ENCODE results near the gene UCP1. TPM values are rescaled to one million over a fixed set of nuclear protein-coding genes. Genes with fewer than 3 reads are reported as not detected.

The UCP1 gene
- total RNA-seq, 3 donors from 2014 or later = not detected

- no peak for TF ChIP-seq CTCF (IDR thresholded peaks at IDR 0.05)
Observed at GRCh38 chr4:140571620-140572019, 2.9 kb upstream of the UCP1 start.

GRCh38 chr4:140569307-140569638, 512 bp upstream of the UCP1 start:
- no peak for ATAC-seq
- Histone ChIP-seq H3K4me1 (ENCODE audit: low read depth) (peaks cover 11% of the 10 kb centered on the region), H3K36me3 (ENCODE audit: low read depth) (no peaks in the 10 kb centered on the region), H3K9me3 (peaks cover 6% of the 10 kb centered on the region), H3K4me3 (no peak overlapping the region)
- TF ChIP-seq CTCF (IDR thresholded peaks at IDR 0.05) = no peak
- intact Hi-C loops (cut with DNase I, micrococcal nuclease) = no loop called here
- DNase-seq = no peak

More at GRCh38 chr4:140571620-140572019, 2.9 kb upstream of the UCP1 start:
- DNase-seq (no peak), ATAC-seq (no peak)
- intact Hi-C loops (cut with DNase I, micrococcal nuclease) = no loop called here
- Histone ChIP-seq H3K4me3 (no peak overlapping the region), H3K36me3 (ENCODE audit: low read depth) (no peaks in the 10 kb centered on the region), H3K4me1 (ENCODE audit: low read depth) (peaks cover 11% of the 10 kb centered on the region), H3K9me3 (peaks cover 6% of the 10 kb centered on the region)

- TF ChIP-seq CTCF (IDR thresholded peaks at IDR 0.05) = no peak
- no peak overlapping the region for H3K4me3 ChIP-seq
Observed at GRCh38 chr4:140559696-140560095, 9.1 kb downstream of the UCP1 start.

GRCh38 chr4:140557831-140558435, 10.8 kb downstream of the UCP1 start:
- no peaks in the 10 kb centered on the region for H3K9me3 ChIP-seq
- H3K4me3 ChIP-seq = no peak overlapping the region
- no peaks in the 10 kb centered on the region for H3K36me3 ChIP-seq (ENCODE audit: low read depth)
- intact Hi-C loops (cut with DNase I, micrococcal nuclease) = no loop called here
- DNase-seq (no peak), ATAC-seq (no peak)
- TF ChIP-seq CTCF (IDR thresholded peaks at IDR 0.05) = no peak
- H3K4me1 ChIP-seq (ENCODE audit: low read depth) = no peaks in the 10 kb centered on the region

More at GRCh38 chr4:140559696-140560095, 9.1 kb downstream of the UCP1 start:
- no peak for ATAC-seq
- Histone ChIP-seq H3K9me3 (no peaks in the 10 kb centered on the region), H3K36me3 (ENCODE audit: low read depth) (no peaks in the 10 kb centered on the region), H3K4me1 (ENCODE audit: low read depth) (no peaks in the 10 kb centered on the region)
- no peak for DNase-seq
- intact Hi-C loops (cut with DNase I, micrococcal nuclease) = loop anchor here in 1 of 2 donors (5.0 kb wide), 1 partner anchor 243 kb away; no protein-coding TSS in a partner anchor

GRCh38 chr4:140556372-140557085, 12.2 kb downstream of the UCP1 start:
- no peaks in the 10 kb centered on the region for H3K36me3 ChIP-seq (ENCODE audit: low read depth)
- no peak for DNase-seq
- H3K4me3 ChIP-seq = no peak overlapping the region
- ATAC-seq = peak; percentile 10
- no peak for TF ChIP-seq CTCF (IDR thresholded peaks at IDR 0.05)
- intact Hi-C loops (cut with DNase I, micrococcal nuclease) = no loop called here
- no peaks in the 10 kb centered on the region for H3K9me3 ChIP-seq
- H3K4me1 ChIP-seq (ENCODE audit: low read depth) = no peaks in the 10 kb centered on the region
